Left ventricle myocardium inferior (tissue), 1 donor: ENCODE measurements around the gene C3AR1. TPM values are rescaled to one million over a fixed set of nuclear protein-coding genes. Genes with fewer than 3 reads are reported as not detected.
"Not testable (repeated sequence)": the region's sequence is repeated elsewhere in the genome, so short reads cannot be mapped to it uniquely, and the experiment has no call there.

ENCODE experiments used
- DNase-seq: peaks from one replicate; pipeline ENCODE4 v3.0.0-alpha.2; 2020
- H3K27ac ChIP-seq: fragments of 200-600 bp; replicated peaks from 2 replicates; pipeline ENCODE4 v1.8.0; 2021
- H3K27me3 ChIP-seq: fragments of 200-600 bp; 2 replicates; pipeline ENCODE4 v1.8.0; 2021; ENCODE audit warnings: low read depth
- H3K36me3 ChIP-seq: fragments of 200-600 bp; 2 replicates; pipeline ENCODE4 v1.8.0; 2021
- H3K4me1 ChIP-seq: fragments of 200-600 bp; 2 replicates; pipeline ENCODE4 v1.8.0; 2021
- H3K4me3 ChIP-seq: fragments of 200-600 bp; 2 replicates; pipeline ENCODE4 v1.8.0; 2021; ENCODE audit warnings: mild to moderate bottlenecking, moderate library complexity
- H3K9me3 ChIP-seq: fragments of 200-600 bp; replicated peaks from 2 replicates; pipeline ENCODE4 v1.8.0; 2021
- intact Hi-C: fragments of 100-400 bp; cut with micrococcal nuclease; formaldehyde crosslinking; loops from one replicate; pipeline ENCODE4 v1.11.0; 2022
- total RNA-seq: library from RNA; stranded (reverse); fragmentation: NEBNext Ultra II Directional; extraction: Animal tissue kit (Norgen Biotek cat#: 25700); gene quantifications from one replicate; pipeline ENCODE4 v1.2.1, GENCODE V29; 2021
- TF ChIP-seq, protein P1 (sequence below): fragments of 200-600 bp; IDR thresholded peaks from 2 replicates; pipeline ENCODE4 v1.8.0; 2021; ENCODE audit warnings: antibody characterized with exemption, mild to moderate bottlenecking, borderline replicate concordance
- donor health status: DM: no; HTN: yes; CAD: no; lungs with severe emphysema.

Gene C3AR1
- total RNA-seq, 1 donor from 2014 or later = 5.5 TPM

DNA sequence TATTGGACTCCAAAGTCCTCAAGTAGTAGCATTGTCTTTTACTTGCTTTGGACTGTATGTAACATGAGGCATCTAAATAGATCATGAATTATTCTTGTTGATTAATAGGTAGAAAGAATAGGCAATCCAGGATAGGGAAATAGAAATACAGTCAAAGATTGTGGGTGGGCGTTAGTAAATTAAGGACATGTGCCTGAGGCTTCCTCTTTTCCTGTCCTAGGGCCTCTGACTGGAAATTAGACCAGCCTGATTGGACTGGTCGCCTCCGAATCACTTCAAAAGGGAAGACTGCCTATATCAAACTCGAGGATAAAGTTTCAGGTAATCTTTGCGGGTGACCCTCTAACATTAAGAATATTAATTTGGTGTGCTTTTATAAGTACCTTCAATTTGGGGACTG is 23.6 kb upstream of the C3AR1 start:
- H3K36me3 ChIP-seq = peaks cover 57% of the 10 kb centered on the region
- no peak for DNase-seq
- no peak overlapping the region for H3K27ac ChIP-seq
- H3K27me3 ChIP-seq = no peaks in the 10 kb centered on the region
- no peak overlapping the region for H3K4me3 ChIP-seq
- H3K9me3 ChIP-seq = no peaks in the 10 kb centered on the region
- TF ChIP-seq, protein P1, sequence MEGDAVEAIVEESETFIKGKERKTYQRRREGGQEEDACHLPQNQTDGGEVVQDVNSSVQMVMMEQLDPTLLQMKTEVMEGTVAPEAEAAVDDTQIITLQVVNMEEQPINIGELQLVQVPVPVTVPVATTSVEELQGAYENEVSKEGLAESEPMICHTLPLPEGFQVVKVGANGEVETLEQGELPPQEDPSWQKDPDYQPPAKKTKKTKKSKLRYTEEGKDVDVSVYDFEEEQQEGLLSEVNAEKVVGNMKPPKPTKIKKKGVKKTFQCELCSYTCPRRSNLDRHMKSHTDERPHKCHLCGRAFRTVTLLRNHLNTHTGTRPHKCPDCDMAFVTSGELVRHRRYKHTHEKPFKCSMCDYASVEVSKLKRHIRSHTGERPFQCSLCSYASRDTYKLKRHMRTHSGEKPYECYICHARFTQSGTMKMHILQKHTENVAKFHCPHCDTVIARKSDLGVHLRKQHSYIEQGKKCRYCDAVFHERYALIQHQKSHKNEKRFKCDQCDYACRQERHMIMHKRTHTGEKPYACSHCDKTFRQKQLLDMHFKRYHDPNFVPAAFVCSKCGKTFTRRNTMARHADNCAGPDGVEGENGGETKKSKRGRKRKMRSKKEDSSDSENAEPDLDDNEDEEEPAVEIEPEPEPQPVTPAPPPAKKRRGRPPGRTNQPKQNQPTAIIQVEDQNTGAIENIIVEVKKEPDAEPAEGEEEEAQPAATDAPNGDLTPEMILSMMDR = no peak
- intact Hi-C loops = no loop called here
- peaks cover 9% of the 10 kb centered on the region for H3K4me1 ChIP-seq

- H3K36me3 ChIP-seq = peaks cover 53% of the 10 kb centered on the region
- peaks cover 14% of the 10 kb centered on the region for H3K4me1 ChIP-seq
- intact Hi-C loops, DNase-seq, H3K27ac ChIP-seq, H3K9me3 ChIP-seq, H3K4me3 ChIP-seq, H3K27me3 ChIP-seq: not testable (repeated sequence)
Observed at GRCh38 chr12:8089277-8089676, 23.1 kb upstream of the C3AR1 start.

GRCh38 chr12:8088574-8088973 is 22.4 kb upstream of the C3AR1 start:
- TF ChIP-seq, protein P1 = no peak
- no peak overlapping the region for H3K4me3 ChIP-seq
- peaks cover 21% of the 10 kb centered on the region for H3K4me1 ChIP-seq
- H3K27me3 ChIP-seq = no peaks in the 10 kb centered on the region
- no peak for DNase-seq
- intact Hi-C loops = no loop called here
- peaks cover 46% of the 10 kb centered on the region for H3K36me3 ChIP-seq
- no peak overlapping the region for H3K27ac ChIP-seq
- no peaks in the 10 kb centered on the region for H3K9me3 ChIP-seq

DNA sequence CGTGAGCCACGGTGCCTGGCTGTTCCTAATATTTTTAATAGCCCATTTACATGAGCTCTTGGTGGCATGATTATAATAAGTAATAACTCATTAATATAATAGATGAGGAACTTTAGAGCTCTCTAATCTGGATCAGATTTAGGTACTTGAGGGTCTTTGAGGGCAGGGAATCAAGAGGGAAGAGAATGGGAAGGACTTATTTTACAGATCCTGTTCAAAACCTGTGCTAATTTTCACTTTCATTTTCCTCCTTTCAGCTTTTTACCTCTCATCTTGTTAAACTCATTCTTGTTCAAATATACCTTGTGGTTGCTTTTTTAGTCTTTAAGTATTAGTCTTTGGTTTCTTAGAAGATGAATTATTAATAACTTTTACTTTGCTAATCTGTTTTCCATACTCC is 21.5 kb upstream of the C3AR1 start:
- TF ChIP-seq, protein P1 = no peak
- H3K27ac ChIP-seq = no peak overlapping the region
- no peaks in the 10 kb centered on the region for H3K9me3 ChIP-seq
- intact Hi-C loops = no loop called here
- no peak overlapping the region for H3K4me3 ChIP-seq
- H3K27me3 ChIP-seq = no peaks in the 10 kb centered on the region
- peaks cover 37% of the 10 kb centered on the region for H3K36me3 ChIP-seq
- no peak for DNase-seq
- H3K4me1 ChIP-seq = peaks cover 30% of the 10 kb centered on the region

DNA sequence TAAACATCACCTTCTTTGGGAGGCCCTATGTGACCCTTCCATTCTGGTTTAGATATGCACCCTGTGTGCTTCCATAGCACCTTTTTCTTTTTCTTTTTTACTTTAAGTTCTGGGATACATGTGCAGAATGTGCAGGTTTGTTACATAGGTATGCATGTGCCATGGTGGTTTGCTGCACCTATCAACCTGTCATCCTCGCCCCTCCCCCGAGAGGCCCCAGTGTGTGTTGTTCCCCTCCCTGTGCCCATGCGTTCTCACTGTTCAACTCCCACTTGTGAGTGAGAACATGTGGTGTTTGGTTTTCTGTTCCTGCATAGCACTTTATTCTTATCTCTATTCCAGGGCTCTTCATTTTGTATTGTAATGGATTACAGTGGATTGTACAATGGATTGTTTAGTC is 18.2 kb upstream of the C3AR1 start:
- H3K27ac ChIP-seq, intact Hi-C loops, H3K27me3 ChIP-seq, DNase-seq, H3K9me3 ChIP-seq, H3K36me3 ChIP-seq, H3K4me3 ChIP-seq: not testable (repeated sequence)
- H3K4me1 ChIP-seq = peaks cover 52% of the 10 kb centered on the region

- Histone ChIP-seq H3K27ac (peak overlapping the region; percentile 94), H3K4me3 (peak overlapping the region; percentile 96), H3K9me3 (no peaks in the 10 kb centered on the region), H3K4me1 (peaks cover 51% of the 10 kb centered on the region), H3K36me3 (peaks cover 8% of the 10 kb centered on the region), H3K27me3 (no peaks in the 10 kb centered on the region)
- TF ChIP-seq, protein P1 = no peak
- DNase-seq = no peak
- intact Hi-C loops = no loop called here
Observed at GRCh38 chr12:8082808-8083100, 16.6 kb upstream of the C3AR1 start.
